ENCODE data around the gene RBCK1.

- no peak for TF ChIP-seq CTCF (IDR thresholded peaks at IDR 0.05; ENCODE audit: low read length)
- TF ChIP-seq EZH2 (IDR thresholded peaks at IDR 0.05; ENCODE audit: borderline replicate concordance, low read length), result no peak
These were observed 27.5 kb downstream of the RBCK1 start for GRCh38 chr20:435558-435957.
